PC-3 (cell line): ENCODE results near the gene TRIM26. TPM values are rescaled to one million over a fixed set of nuclear protein-coding genes. Genes with fewer than 3 reads are reported as not detected.

ENCODE experiments used
- ATAC-seq: fragments of 200-7000 bp; cut with Tn5 transposase; 2 replicates; pipeline ENCODE4 v1.9.1; 2020; ENCODE audit warnings: mild to moderate bottlenecking, moderate library complexity
- BruUV-seq: library from RNA; stranded (reverse); fragments of 400-500 nt; replicated peaks from 2 replicates; lab custom pipeline; 2021; lab: Mats Ljungman, UMichigan
- CTCF ChIA-PET: fragments of 300-600 bp; sonication (Branson Sonifier 250); formaldehyde crosslinking; loops from one replicate; lab custom pipeline; 2022; ENCODE audit warnings: antibody characterized with exemption; lab: Charles Lee
- POLR2A ChIA-PET: fragments of 300-600 bp; sonication (Branson Sonifier 250); formaldehyde crosslinking; loops from one replicate; lab custom pipeline; 2022; ENCODE audit warnings: antibody characterized with exemption; ENCODE audit not compliant: unreplicated experiment; lab: Charles Lee
- DNase-seq: peaks from one replicate; pipeline ENCODE4 v3.0.0-alpha.2; 2015
- H2AFZ ChIP-seq: fragments of 300-600 bp; sonication (generic); 2 replicates; pipeline ENCODE4 v1.6.0; 2016; ENCODE audit warnings: antibody characterized with exemption, low read length
- H3F3A ChIP-seq: fragments of 300-600 bp; sonication (generic); one replicate; pipeline ENCODE4 v1.6.0; 2017; ENCODE audit warnings: antibody characterized with exemption, low read length, control low read depth, mild to moderate bottlenecking; ENCODE audit not compliant: unreplicated experiment
- H3K27ac ChIP-seq: fragments of 300-600 bp; sonication (generic); 2 replicates; pipeline ENCODE4 v1.5.1; 2016; ENCODE audit warnings: mild to moderate bottlenecking, low read length
- H3K27me3 ChIP-seq: fragments of 300-600 bp; sonication (generic); 2 replicates; pipeline ENCODE4 v1.6.1; 2016; ENCODE audit warnings: low read length, mixed read lengths
- H3K36me3 ChIP-seq: fragments of 300-600 bp; sonication (generic); 2 replicates; pipeline ENCODE4 v1.6.1; 2016; ENCODE audit warnings: low read depth, mixed run types, low read length, mixed read lengths
- H3K4me1 ChIP-seq: fragments of 300-600 bp; sonication (generic); 2 replicates; pipeline ENCODE4 v1.5.1; 2016; ENCODE audit warnings: low read length; ENCODE audit not compliant: insufficient read depth
- H3K4me2 ChIP-seq: fragments of 300-600 bp; sonication (generic); 2 replicates; pipeline ENCODE4 v1.6.0; 2016; ENCODE audit warnings: low read length
- H3K4me3 ChIP-seq: fragments of 300-600 bp; sonication (generic); 2 replicates; pipeline ENCODE4 v1.5.1; 2016; ENCODE audit warnings: mild to moderate bottlenecking, low read length, mixed read lengths
- H3K79me2 ChIP-seq: fragments of 300-600 bp; sonication (generic); 2 replicates; pipeline ENCODE4 v1.6.1; 2017; ENCODE audit warnings: low read length, mixed read lengths
- H3K9ac ChIP-seq: fragments of 300-600 bp; sonication (generic); 2 replicates; pipeline ENCODE4 v1.6.0; 2016; ENCODE audit warnings: mild to moderate bottlenecking, low read length
- H3K9me2 ChIP-seq: fragments of 300-600 bp; sonication (generic); replicated peaks from 2 replicates; pipeline ENCODE4 v1.6.1; 2016; ENCODE audit warnings: mixed run types, low read length, mixed read lengths
- H3K9me3 ChIP-seq: fragments of 300-600 bp; sonication (generic); 2 replicates; pipeline ENCODE4 v1.6.1; 2016; ENCODE audit warnings: low read length, mixed read lengths
- H4K20me1 ChIP-seq: fragments of 300-600 bp; sonication (generic); 2 replicates; pipeline ENCODE4 v1.6.1; 2016; ENCODE audit warnings: low read length, mixed read lengths
- CTCF ChIP-seq: fragments of 300-600 bp; sonication (generic); conservative IDR thresholded peaks from 2 replicates; pipeline ENCODE4 v1.5.1; 2017; ENCODE audit warnings: antibody characterized with exemption, low read depth, mild to moderate bottlenecking, low read length
- EZH2 ChIP-seq: fragments of 300-600 bp; sonication (generic); IDR thresholded peaks from one replicate; pipeline ENCODE4 v1.6.1; 2017; ENCODE audit warnings: antibody characterized with exemption, mild to moderate bottlenecking, low read length; ENCODE audit not compliant: unreplicated experiment
- EZH2phosphoT487 ChIP-seq: fragments of 300-600 bp; sonication (generic); IDR thresholded peaks from 2 replicates; pipeline ENCODE4 v1.6.1; 2018; ENCODE audit warnings: mild to moderate bottlenecking, antibody characterized with exemption, low read length, borderline replicate concordance
- intact Hi-C: fragments of 100-400 bp; cut with micrococcal nuclease; formaldehyde crosslinking; loops from 2 replicates; pipeline ENCODE4 v1.9.0; 2023
- total RNA-seq: library from RNA; depleted of rRNA; stranded (reverse); fragments of >200 nt; gene quantifications from 2 replicates; pipeline ENCODE4 v1.2.3, GENCODE V29; 2014

The TRIM26 gene
- total RNA-seq, 1 experiment from 2014 or later: 48.1 TPM

- Histone ChIP-seq H3K4me1 (no peaks in the 10 kb centered on the region), H3K27me3 (no peaks in the 10 kb centered on the region; the same call in 1 of the 2 replicates), H3K9me2 (no peaks in the 10 kb centered on the region), H3K79me2 (no peaks in the 10 kb centered on the region), H4K20me1 (no peaks in the 10 kb centered on the region), H2AFZ (no peak overlapping the region), H3K9me3 (no peaks in the 10 kb centered on the region), H3K4me3 (no peak overlapping the region), H3K27ac (no peak overlapping the region), H3K9ac (no peak overlapping the region), H3K36me3 (no peaks in the 10 kb centered on the region), H3K4me2 (no peak overlapping the region), H3F3A (no peaks in the 10 kb centered on the region)
- POLR2A ChIA-PET: no interaction called here
- CTCF ChIA-PET: no interaction called here
- DNase-seq (no peak), ATAC-seq (no peak)
- intact Hi-C loops: no loop called here
- TF ChIP-seq CTCF: no peak
- TF ChIP-seq EZH2phosphoT487: no peak
- no peak for TF ChIP-seq EZH2
- BruUV-seq: no TSS peak
Observed at GRCh38 chr6:30162265-30163089, 50.7 kb downstream of the TRIM26 start.

- H3K4me2 ChIP-seq: no peak within 1 kb of the TSS
- intact Hi-C loops: no loop called here
- no peak for TF ChIP-seq CTCF
Observed at GRCh38 chr6:30160785-30161531, 52.2 kb downstream of the TRIM26 start, which contains the start of gene TRIM10. TSS of gene TRIM10 (minus strand) at chr6:30161211. CDS start at chr6:30160858, 353 bp downstream.

More at GRCh38 chr6:30160785-30161531, 52.2 kb downstream of the TRIM26 start, which contains the start of gene TRIM10:
- Histone ChIP-seq H3K9me2 (no peaks in the 10 kb centered on the region), H3K36me3 (no peaks in the 10 kb centered on the region), H3K4me3 (no peak within 1 kb of the TSS), H3K4me1 (peaks cover 11% of the 10 kb centered on the region), H4K20me1 (no peaks in the 10 kb centered on the region), H3K27ac (no peak within 1 kb of the TSS), H3K79me2 (no peaks in the 10 kb centered on the region), H3F3A (no peaks in the 10 kb centered on the region), H3K9me3 (no peaks in the 10 kb centered on the region), H3K9ac (no peak within 1 kb of the TSS), H3K27me3 (no peaks in the 10 kb centered on the region), H2AFZ (no peak within 1 kb of the TSS)
- no TSS peak for BruUV-seq
- DNase-seq: no peak
- ATAC-seq: no peak
- CTCF ChIA-PET: no interaction called here
- POLR2A ChIA-PET: no interaction called here
